Measurements from ENCODE around the gene IGLL1.
"Not testable (repeated sequence)": the region's sequence is repeated elsewhere in the genome, so short reads cannot be mapped to it uniquely, and the experiment has no call there.

The IGLL1 gene

GRCh38 chr22:23579870-23580575 is at the start of gene IGLL1:
TSS of gene IGLL1 (minus strand) at chr22:23580290. CDS start at chr22:23580190, 100 bp downstream.
- DNase-seq (ENCODE audit: low spot score): no peak

DNA sequence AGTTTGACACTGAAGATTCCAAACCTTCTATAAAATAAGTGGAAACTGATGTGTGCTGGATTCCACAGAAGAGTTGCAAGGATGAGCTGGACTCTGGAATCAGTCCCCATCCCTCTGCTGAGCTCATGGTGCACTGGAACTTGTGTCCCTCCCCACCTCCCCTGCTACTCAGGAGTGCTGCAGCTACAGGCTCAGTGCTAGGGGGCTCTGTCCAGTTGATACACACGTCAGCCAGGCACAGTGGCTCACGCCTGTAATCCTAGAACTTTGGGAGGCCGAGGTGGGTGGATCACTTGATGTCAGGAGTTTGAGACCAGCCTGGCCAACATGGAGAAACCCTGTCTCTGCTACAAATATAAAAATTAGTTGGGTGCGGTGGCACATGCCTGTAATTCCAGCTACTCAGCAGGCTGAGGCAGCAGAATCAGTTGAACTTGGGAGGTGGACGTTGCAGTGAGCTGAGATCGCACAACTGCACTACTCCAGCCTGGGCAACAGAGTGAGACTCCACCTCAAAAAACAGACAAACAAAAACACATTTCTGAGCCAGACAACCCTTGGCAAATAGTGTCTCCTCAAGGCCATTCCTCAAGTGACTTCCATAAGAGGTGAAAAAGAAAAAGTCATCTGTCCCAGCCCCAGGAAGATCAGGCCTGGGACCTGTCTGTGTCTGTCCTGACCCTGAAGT is 48.1 kb upstream of the IGLL1 start:
- DNase-seq (ENCODE audit: low spot score): not testable (repeated sequence)

- DNase-seq (ENCODE audit: low spot score): not testable (repeated sequence)
Measured at GRCh38 chr22:23627401-23628055, 47.4 kb upstream of the IGLL1 start.

DNA sequence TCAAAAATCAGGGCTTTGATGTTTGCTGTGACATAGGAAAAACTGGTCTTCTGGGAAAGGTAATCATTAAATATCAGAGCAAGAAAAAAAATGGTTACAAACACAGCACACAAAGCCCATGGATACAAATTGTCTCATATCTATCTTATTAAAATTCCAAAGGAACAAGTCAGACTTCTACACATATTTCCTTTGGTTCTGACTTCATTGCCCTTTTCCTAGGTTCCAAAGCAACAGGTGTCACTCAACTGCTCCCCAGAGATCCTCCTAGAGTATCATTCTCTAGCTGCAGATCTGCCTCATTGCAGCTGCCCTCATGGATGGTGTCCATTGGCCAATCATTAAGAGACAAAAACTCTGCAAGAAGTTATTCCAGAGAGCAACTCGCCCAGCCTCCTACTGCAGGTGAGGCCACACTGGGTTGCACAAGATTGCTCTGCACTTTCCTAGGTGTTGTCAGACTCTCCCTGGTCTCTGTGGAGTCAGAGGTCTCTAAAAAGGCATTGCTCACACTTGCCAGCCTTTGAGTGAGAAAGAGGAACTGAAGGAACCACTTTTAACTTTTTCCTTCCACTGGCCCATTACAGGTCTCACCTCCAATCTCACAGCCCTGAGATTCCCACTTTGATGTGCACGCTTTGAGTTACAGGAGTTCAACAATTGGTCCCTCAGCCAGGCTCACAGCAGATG is 46.3 kb upstream of the IGLL1 start:
- no peak for DNase-seq (ENCODE audit: low spot score)

- no peak for DNase-seq (ENCODE audit: low spot score)
Measured at GRCh38 chr22:23622634-23623033, 42.5 kb upstream of the IGLL1 start.

DNA sequence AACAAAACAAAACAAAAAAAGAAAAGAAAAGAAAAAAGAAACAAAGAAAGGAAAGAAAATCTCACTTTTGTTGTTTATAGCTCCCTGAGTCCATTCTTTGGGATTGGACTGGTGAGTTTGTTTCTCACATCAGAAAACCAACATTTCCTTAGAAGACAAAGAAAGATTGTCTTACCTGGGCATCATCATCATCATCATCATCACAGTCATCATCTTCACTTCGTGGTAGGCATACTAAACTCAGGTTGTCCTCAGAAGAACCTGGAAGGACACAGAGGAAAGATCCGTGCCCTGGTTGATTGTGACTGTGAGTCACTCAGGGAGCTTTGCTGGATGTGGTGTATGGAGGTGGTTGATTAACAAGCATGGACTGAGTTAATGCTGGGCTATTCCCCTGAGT is 41.8 kb upstream of the IGLL1 start:
- DNase-seq (ENCODE audit: low spot score): not testable (repeated sequence)

GRCh38 chr22:23621082-23621780 is 41.1 kb upstream of the IGLL1 start:
- no peak for DNase-seq (ENCODE audit: low spot score)

DNA sequence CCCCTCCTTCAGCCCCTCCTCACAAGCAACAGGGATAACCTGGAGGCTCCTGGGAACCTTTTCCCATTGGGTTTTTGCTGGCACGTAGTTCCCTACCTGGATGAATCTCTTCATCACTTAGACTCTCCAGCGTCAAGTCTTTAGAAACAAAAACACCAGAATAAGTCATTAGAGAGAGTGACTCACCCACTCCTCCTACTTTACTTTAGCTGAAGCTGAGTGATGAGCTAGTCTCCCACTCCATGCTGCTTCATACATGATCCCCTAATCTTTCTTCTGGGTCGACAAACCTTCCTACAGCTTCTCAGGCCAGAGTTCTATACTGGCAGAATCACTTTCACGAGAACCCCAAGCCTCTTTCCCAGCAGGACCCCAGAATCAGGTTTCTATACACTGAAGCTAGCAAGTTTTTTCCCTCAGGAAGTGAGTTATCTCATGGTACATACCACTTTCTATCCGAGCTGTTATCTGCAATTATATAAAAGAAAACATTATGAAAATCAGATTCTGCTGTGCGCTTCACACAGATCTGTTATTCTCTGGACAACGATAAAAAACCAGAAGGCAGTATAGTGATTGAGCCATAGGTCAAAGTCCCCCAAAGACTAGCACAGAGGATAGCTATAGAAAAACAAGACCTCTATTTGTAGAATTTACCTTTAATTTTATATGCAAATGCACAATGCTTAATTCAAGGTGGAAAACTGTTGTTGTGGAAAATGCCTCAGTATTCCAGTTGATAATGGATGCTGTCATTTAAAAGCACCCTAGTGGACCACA is 33.3 kb upstream of the IGLL1 start:
- peak; percentile 39 for DNase-seq (ENCODE audit: low spot score)

GRCh38 chr22:23609983-23610781 is 30.1 kb upstream of the IGLL1 start:
- no peak for DNase-seq (ENCODE audit: low spot score)

DNA sequence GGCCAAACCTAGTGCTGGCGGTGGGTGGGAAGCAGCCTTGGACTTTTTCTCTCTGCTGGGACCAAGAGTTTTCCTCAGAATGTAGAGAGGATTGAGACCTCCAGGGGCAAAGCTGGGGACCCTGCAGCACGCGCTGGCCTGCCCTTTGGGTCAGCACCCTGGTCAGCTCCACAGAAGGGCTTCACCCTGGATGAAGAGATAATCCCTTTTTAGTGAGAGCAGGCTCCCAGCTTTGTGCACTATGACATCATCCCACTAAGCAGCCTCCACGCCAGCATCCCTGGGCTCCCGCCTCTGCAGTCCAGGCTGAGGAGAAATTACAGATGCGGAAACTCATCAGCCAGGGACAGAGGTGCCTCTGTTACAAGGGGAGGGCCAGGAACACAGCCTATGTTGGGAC is 28.5 kb upstream of the IGLL1 start:
- DNase-seq (ENCODE audit: low spot score): no peak

- DNase-seq (ENCODE audit: low spot score): no peak
Measured at GRCh38 chr22:23606204-23607131, 26.4 kb upstream of the IGLL1 start.

- no peak for DNase-seq (ENCODE audit: low spot score)
Measured at GRCh38 chr22:23604939-23605712, 25.0 kb upstream of the IGLL1 start.

GRCh38 chr22:23603266-23603665 is 23.2 kb upstream of the IGLL1 start:
- no peak for DNase-seq (ENCODE audit: low spot score)

DNA sequence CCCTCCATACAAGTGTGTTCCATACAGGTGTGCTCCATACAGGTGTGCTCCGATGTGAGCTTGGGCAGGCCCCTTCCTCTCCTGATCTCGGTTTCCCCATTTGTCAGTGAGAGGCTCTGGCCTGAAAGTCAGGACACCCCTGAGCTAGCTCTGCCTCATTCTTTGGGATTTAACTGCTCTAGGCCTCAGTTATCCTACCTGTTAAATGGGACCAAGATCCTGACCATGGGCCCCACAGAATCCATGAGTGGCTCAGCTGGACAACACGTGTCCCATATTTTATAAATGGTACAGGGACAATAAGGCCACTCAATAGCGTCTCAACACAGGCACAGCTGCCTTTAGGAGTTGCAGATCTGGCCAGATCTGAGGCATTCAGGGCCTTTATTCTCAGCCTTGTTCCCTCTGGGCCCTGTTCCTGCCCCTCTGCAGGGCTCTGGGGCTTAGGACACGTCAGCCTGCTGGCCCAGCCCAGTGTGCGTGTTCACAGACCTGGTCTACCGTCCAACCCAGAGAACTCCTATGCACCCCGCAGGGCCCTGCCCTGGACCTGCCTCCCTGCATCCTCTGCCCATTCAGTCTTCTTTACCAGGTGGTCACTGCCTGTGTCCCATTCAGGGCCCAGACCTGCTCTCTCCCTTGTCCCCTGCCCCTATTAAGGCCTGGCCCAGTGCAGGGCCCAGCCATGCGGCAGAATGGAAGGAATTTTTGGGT is 18.9 kb upstream of the IGLL1 start:
- no peak for DNase-seq (ENCODE audit: low spot score)

GRCh38 chr22:23597576-23598268 is 17.6 kb upstream of the IGLL1 start:
- DNase-seq (ENCODE audit: low spot score): not testable (repeated sequence)

DNA sequence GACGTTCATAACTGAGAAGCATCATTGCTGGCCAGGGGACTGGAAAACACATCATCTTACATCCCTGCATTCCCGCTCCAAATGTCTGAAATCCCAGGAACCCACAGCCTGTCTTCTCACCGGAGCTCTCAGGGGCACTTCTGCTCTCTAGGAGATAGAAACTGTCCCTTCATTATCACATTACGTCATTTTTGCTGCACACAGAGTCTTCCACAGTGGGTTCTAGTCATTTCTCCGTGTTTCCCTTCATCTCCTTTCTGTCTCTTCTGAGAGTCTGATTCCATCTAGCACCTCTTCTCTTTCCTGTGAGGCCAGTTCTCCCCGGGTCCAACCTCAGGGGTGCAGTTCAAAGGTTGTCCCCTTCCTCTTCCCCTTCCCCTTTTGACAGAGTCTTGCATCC is 15.8 kb upstream of the IGLL1 start:
- not testable (repeated sequence) for DNase-seq (ENCODE audit: low spot score)

GRCh38 chr22:23591846-23592245 is 11.8 kb upstream of the IGLL1 start:
- DNase-seq (ENCODE audit: low spot score): no peak
